M059J (cell line): ENCODE data around the gene ARF5. TPM values are rescaled to one million over a fixed set of nuclear protein-coding genes. Genes with fewer than 3 reads are reported as not detected.

Experiments
- DNase-seq: peaks from one replicate; pipeline ENCODE4 v3.0.0-alpha.2; 2012; ENCODE audit warnings: low read depth
- total RNA-seq: library from RNA; depleted of rRNA; stranded (reverse); fragments of >200 nt; shearing (Covaris generic); gene quantifications from 2 replicates; pipeline ENCODE4 v1.2.3, GENCODE V29; 2014

ARF5 gene
- total RNA-seq, 1 experiment from 2014 or later, result 250 TPM

GRCh38 chr7:127588697-127589482 lies 679 bp downstream of the ARF5 start:
- peak; percentile 62 for DNase-seq

- no peak for DNase-seq
Observed at GRCh38 chr7:127589896-127590295, 1.7 kb downstream of the ARF5 start.

- no peak for DNase-seq
Observed at GRCh38 chr7:127591189-127591588, 3.0 kb downstream of the ARF5 start.

GRCh38 chr7:127591591-127591990 lies 3.4 kb downstream of the ARF5 start:
- DNase-seq, result no peak

GRCh38 chr7:127592550-127592949 lies 4.3 kb downstream of the ARF5 start:
- no peak for DNase-seq

GRCh38 chr7:127594490-127594889 lies 6.3 kb downstream of the ARF5 start:
- DNase-seq, result no peak

GRCh38 chr7:127595737-127596136 lies 7.5 kb downstream of the ARF5 start:
- DNase-seq, result no peak

- peak; percentile 15 for DNase-seq
Observed at GRCh38 chr7:127598318-127598717, 10.1 kb downstream of the ARF5 start.

GRCh38 chr7:127600885-127601284 lies 12.7 kb downstream of the ARF5 start:
- DNase-seq, result no peak

GRCh38 chr7:127608446-127608845 lies 20.2 kb downstream of the ARF5 start:
- DNase-seq, result no peak

- DNase-seq, result no peak
Observed at GRCh38 chr7:127609297-127609696, 21.1 kb downstream of the ARF5 start.

- DNase-seq, result no peak
Observed at GRCh38 chr7:127612263-127612662, 24.1 kb downstream of the ARF5 start.

GRCh38 chr7:127616724-127617123 lies 28.5 kb downstream of the ARF5 start:
- DNase-seq, result no peak

- no peak for DNase-seq
Observed at GRCh38 chr7:127618042-127618441, 29.8 kb downstream of the ARF5 start, which contains the start of gene PAX4. PAX4 (minus strand) TSS chr7:127618142; CDS start chr7:127615928, 2,214 bp downstream.

- DNase-seq, result no peak
Observed at GRCh38 chr7:127618775-127619174, 30.6 kb downstream of the ARF5 start.

GRCh38 chr7:127619681-127620405 lies 31.6 kb downstream of the ARF5 start:
- no peak for DNase-seq

GRCh38 chr7:127620406-127621233 lies 32.4 kb downstream of the ARF5 start:
- DNase-seq, result no peak

GRCh38 chr7:127625331-127625730 lies 37.1 kb downstream of the ARF5 start:
- DNase-seq, result no peak

- DNase-seq, result no peak
Observed at GRCh38 chr7:127628445-127628844, 40.2 kb downstream of the ARF5 start.

GRCh38 chr7:127629268-127629854 lies 41.1 kb downstream of the ARF5 start:
- DNase-seq, result no peak

GRCh38 chr7:127632276-127632910 lies 44.2 kb downstream of the ARF5 start:
- peak; percentile 82 for DNase-seq
